Bone marrow (tissue), 2 donors: ENCODE data around the gene AQP10.
"Not testable (repeated sequence)": the region's sequence is repeated elsewhere in the genome, so short reads cannot be mapped to it uniquely, and the experiment has no call there.

Source experiments
- DNase-seq, 2 donors: peaks; one replicate each; lab custom pipeline; 2025; lab: John Stamatoyannopoulos, UW

AQP10 gene, protein sequence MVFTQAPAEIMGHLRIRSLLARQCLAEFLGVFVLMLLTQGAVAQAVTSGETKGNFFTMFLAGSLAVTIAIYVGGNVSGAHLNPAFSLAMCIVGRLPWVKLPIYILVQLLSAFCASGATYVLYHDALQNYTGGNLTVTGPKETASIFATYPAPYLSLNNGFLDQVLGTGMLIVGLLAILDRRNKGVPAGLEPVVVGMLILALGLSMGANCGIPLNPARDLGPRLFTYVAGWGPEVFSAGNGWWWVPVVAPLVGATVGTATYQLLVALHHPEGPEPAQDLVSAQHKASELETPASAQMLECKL

DNA sequence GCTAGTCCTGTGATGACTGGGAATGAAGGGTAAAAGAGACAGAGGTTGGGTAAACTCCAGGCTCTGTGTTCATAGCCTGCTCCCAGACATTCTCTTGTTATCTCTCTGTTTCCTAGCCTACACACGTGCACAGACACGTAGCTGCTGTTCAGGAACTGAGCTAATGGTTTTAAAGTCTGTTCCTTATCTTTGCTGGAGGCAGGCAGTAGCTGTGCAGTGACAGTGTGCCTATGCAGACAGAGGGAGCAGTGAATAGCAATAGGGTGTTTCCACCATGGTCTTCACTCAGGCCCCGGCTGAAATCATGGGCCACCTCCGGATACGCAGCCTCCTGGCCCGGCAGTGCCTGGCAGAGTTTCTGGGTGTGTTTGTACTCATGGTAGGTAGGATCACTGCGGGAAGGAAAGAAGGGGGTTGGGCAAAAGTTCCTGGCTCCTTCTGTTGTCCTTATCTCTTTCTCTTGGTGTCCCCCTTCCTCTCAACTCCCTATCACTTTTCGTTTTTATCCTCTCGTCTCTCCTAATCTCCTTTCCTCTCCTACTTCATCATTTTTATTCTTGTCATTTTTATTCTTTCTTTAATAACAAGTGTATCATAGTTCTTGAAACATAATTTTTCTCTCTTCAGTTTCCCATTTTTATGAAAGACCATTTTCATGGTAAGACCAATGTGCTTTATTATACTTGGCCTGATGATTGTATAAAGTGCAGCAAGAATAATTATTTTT is at the start of gene AQP10:
AQP10 (plus strand) TSS at position 212 of the 727 bp plus-strand sequence; CDS start at position 275, 63 bp downstream.
- peak in 1 of 2 donors; percentile 54 for DNase-seq

DNA sequence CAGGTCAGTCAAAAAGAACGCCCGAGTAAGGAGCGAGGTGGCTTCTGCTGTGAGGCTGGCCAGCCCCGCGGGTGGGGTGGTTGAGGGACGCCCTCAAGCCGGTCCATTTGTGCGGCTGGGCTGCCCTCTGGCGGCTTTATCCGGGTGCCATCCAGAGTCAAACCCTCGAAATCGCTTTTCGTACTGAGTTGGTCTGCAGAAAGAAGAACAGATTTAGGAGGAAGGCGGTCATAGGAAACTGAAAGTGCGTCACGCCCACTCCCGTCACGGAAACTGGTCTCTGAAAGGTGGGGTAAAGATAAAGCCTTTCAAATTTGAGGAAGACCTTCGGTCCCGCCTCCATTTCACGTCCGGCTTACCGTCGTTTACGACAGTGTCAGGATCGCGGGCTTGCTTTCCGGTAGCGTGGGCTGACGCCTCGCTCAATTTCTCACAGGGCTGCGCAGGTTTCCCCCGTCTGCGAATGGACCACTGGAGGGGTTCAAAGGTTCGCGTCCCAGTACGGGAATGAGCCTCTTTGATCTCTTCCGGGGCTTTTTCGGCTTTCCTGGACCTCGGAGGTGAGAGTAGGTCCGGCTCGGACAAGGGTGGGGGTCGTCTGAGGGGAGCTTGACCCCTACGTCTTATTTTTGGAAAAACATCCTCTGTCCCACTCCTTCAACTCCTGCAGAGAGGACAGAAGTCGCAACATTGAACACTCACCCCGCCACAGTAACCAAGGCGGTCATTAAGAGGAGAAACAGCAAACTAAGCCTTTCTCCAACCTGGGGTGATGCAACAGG is 48.5 kb upstream of the AQP10 start, which contains the start of gene HAX1:
HAX1 (plus strand) TSS at position 413 of the 782 bp plus-strand sequence; CDS start at position 508, 95 bp downstream.
- peak; percentile 78 to 99 for DNase-seq

DNA sequence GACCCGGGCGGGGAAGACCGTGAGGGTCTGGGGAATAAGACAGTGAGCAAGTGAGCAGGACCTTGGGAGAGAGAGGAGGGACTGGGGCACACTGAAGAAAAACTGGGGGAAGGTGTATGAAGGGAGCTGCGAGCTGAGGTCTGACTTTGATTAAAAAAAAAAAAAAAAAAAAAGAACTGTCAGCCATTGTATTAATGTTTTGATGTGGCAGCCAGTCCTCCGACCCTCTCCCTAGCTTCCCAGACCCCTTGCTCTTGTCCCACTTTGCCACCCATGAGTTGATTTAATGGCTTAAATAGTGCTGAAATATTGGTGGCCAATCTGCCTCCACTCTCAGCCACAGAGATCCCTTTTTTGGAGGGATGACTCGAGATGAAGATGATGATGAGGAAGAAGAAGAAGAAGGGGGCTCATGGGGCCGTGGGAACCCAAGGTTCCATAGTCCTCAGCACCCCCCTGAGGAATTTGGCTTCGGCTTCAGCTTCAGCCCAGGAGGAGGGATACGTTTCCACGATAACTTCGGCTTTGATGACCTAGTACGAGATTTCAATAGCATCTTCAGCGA is 47.8 kb upstream of the AQP10 start:
- no peak for DNase-seq

DNA sequence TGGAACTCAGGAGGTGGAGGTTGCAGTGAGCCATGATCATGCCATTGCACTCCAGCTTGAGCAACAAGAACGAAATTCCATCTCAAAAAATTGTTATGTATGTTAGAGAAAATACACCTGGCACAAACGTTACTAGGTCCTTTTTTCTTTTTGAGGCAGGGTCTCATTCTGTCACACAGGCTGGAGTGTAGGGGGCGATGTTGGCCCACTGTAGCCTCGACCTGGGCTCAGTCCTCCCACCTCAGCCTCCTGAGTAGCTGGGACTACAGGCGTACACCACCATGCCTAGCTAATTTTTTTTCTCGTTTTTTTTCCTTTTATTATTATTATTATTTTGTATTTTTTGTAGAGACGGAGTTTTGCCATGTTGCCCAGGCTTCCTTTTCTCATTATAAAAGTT is 44.1 kb upstream of the AQP10 start:
- DNase-seq, result no peak

DNA sequence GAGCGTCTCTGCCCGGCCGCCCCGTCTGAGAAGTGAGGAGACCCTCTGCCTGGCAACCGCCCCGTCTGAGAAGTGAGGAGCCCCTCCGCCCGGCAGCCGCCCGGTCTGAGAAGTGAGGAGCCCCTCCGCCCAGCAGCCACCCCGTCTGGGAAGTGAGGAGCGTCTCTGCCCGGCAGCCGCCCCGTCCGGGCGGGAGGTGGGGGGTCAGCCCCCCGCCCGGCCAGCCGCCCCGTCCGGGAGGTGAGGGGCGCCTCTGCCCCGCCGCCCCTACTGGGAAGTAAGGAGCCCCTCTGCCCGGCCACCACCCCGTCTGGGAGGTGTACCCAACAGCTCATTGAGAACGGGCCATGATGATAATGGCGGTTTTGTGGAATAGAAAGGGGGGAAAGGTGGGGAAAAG is 33.3 kb upstream of the AQP10 start:
- DNase-seq, result not testable (repeated sequence)

DNA sequence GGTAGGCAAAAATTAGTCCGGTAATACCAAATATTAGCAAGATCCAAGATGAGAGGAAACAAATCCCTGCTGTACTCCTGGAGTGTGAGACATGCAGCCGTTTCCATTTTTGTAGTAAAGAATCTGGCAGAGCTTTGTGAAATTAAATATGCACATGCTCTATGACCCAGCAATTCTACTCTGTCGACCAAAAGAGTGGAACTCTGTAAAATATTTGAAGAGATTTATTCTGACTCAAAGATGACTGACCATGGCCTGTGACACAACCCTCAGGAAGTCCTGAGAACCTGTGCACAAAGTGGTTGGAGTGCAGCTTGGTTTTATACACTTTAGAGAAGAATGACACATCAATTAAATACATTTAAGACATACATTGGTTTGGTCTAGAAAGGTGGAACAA is 32.2 kb upstream of the AQP10 start:
- DNase-seq, result no peak

DNA sequence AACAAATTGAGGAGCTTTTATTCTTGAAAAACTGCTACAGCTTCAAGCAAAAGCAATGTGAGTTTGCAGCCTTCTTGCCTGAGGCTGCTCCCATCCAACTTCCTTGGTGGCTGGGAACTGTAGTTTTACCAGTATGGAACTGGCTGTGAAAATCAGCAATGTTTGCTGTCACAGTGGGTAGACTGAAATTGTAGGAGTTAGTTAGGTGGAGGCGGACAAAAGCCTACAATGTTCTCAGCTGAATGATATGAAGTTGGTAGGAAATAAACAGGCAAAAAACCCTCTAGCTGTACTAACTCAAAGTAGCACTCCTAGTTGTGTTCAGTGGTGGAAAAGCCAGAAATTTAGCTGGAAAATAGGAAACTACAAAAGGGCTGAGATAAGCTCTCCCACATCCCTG is 30.0 kb upstream of the AQP10 start:
- DNase-seq, result no peak

DNA sequence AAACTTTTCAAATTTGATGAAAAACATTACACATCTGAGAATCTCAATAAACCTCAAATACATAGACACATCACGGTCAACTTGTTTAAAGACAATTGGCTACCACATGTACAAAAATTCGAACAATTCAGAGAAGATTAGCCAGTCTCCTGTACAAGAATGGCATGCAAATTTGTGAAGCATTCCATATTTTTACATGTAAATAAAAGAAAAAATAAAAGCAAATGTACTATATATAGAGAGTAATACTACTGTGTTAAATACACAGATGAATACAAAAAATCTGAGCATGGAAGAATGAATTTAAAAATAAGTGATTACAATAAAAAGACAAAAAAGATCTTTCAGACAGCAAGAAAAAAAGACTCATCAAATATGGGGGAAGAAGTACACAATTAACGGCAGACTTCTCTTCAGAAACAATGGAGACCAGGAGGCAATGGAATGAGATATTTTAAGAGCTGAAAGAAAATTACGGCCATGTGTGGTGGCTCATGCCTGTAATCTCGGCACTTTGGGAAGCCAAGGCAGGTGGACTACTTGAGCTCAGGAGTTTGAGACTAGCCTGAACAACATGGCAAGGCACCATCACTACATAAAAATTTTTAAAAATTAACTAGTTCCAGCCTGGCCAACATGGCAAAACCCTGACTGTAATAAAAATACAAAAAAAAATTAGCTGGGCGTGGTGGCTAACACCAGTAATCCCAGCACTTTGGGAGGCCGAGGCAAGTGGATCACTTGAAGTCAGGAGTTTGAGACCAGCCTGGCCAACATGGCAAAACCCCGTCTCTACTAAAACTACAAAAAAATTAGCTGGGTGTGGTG is 25.3 kb upstream of the AQP10 start:
- no peak for DNase-seq

DNA sequence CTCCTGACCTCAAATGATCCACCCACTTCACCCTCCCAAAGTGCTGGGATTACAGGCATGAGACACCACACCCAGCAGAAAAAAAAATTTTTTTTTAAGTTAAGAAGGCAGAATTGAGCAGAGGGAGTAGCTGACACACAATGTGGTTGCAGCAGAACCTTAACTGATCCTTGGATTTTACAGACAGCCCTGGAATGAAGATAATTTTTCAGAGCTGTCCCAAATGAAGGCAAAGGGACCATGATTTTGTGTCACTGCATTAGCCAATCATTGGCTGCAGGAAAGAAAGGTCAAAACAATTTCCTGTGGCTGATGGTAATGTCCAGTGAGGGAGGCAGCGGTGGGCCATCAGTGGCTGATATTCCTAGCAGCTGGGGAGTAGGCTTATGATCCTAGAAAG is 19.3 kb upstream of the AQP10 start:
- no peak for DNase-seq

DNA sequence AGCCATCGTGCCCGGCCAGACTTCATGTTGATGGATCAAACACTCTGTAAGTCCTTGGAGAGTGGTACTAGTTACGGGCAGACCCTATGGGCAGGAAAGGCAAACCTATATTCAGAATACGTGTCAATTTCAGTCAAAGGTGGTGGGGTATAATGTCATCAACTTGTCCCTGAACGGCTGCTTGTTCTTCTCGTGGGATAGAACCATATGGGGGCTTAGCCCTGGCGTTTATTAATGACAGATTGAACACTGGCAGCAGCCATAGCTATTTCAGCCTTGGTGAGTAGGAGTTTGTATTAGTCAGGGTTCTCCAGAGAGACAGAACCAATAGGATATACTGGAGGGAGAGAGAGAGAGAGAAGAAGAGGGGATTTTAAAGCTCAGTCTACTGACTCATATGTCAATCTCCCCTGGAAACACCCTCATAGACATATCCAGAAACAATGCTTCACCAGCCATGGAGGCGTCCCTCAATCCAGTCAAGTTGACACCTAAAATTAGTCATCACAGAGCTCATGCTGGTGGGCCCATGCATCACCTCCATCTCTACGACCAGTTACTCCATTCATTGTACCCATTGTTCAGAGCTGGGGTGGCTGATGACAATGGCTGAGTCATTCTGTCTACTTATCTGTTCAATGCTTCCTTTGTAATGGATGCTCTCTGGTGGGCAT is 16.1 kb upstream of the AQP10 start:
- DNase-seq, result no peak

DNA sequence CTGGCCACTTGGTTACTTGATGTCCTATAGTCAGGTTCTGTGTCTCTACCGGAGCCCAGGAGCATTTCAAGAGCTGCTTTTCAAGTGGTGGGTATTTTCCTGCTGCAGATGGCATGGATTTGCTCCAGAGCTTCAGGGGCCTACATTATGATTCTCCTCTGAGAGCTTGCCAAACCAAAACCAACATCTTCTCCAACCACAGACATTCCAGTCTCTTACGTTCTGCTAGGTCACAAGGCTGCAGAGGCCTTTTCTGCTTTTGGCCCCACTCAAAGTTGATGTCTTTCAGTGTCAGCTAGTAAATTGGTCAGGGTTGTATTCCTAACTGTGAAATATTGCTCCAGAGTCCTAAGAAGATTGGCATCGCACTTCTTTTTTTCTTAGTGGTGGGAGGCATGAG is 14.7 kb upstream of the AQP10 start:
- no peak for DNase-seq

DNA sequence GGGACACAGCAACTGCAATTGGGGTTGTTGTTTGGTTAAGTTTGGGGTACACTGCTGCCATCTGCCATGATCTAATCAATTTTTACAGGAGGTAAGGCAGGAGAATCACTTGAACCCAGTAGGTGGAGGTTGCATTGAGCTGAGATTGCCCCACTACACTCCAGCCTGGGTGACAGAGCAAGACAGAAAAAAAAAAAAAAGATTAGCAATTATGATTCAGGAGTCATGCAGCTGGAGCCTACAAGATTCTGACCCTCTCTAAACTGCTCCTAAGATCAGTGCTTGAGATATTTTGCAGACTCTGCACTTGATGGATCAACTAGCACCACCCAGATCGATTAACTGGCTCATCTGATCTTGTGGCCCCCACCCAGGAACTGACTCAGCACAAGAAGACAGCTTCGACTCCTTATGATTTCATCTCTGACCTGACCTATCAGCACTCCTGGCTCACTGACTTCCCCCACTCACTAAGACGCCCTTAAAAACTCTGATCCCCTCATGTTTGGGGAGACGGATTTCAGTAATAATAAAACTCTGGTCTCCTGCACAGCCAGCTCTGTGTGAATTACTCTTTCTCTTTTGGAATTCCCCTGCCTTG is 13.1 kb upstream of the AQP10 start:
- not testable (repeated sequence) for DNase-seq

DNA sequence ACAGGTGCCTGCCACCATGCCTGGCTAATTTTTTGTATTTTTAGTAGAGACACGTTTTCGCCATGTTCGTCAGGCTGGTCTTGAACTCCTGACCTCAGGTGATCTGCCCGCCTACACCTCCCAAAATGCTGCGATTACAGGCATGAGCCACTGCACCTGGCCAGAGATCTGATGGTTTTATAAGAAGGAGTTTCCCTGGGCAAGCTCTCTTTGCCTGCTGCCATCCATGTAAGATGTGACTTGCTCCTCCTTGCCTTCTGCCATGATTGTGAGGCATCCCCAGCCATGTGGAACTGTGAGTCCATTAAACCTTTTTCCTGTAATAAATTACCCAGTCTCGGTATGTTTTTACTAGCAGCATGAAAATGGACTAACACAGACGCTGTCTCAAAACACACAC is 11.8 kb upstream of the AQP10 start:
- not testable (repeated sequence) for DNase-seq

DNA sequence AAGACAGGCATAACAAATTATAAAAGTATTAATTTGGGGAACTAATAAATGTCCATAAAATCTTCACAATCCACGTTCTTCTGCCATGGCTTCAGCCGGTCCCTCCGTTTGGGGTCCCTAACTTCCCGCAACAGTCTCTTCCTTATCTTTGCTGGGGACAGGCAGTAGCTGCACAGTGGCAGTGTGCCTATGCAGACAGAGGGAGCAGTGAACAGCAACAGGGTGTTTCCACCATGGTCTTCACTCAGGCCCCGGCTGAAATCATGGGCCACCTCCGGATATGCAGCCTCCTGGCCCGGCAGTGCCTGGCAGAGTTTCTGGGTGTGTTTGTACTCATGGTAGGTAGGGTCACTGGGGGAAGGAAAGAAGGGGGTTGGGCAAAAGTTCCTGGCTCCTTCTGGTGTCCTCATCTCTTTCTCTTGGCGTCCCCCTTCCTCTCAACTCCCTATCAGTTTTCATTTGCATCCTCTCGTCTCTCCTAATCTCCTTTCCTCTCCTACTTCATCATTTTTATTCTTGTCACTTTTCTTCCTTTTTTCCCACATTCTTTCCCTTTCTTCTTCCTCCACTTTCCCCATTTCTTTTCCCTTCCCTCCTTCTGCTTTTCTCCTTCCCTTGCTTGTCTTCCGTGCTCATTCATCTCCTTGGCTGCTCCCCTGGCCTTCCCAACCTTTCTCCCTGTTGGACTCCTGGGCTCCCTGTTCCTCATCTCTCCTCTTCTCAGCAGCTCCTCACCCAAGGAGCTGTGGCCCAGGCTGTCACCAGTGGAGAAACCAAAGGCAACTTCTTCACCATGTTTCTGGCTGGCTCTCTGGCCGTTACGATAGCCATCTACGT is 8.4 kb upstream of the AQP10 start:
- DNase-seq, result not testable (repeated sequence)

DNA sequence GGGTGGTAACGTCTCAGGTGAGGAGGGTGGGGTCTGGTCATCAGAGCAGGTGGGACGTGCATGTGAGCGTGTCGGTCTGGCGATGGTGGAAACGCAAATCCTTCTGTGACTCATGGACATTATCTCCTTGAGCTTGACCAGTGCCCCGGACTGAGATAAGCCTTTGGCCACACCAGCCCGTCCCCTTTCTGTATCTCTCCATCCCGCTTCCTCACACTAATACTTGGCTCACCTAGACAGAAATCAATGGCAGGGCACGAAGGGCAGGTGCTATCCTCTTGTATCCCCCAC is 7.9 kb upstream of the AQP10 start:
- DNase-seq, result no peak

DNA sequence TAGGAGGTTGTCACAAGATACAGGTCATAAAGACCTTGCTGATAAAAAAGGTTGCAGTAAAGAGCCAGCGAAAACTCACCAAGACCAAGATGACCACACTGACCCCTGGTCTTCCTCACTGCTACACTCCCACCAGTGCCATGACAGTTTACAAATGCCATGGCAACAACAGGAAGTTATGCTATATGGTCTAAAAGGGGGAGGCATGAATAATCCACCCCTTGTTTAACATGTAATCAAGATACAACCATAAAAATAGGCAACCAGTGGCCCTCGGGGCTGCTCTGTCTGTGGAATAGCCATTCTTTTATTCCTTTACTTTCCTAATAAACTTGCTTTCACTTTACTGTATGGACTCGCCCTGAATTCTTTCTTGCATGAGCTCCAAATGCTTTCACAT is 6.7 kb upstream of the AQP10 start:
- not testable (repeated sequence) for DNase-seq

DNA sequence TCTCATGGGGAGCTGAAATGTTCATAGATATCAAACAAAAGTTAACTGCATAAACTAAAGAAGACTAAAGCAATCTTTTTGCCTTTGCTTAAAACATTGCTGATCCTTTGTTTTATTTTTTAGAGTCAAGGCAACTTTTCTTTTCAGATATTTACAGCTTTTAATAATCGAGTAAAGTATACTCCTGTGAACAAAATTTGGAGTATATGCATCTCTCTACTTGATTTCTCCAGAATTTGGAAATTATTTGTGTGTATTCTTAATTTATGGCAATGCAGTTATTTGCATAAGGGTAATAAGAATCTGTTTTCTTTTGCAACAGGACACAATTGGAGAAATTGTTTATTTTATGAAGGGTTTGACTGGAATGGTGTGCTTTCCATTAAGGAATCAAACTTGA is 4.2 kb upstream of the AQP10 start:
- DNase-seq, result no peak

DNA sequence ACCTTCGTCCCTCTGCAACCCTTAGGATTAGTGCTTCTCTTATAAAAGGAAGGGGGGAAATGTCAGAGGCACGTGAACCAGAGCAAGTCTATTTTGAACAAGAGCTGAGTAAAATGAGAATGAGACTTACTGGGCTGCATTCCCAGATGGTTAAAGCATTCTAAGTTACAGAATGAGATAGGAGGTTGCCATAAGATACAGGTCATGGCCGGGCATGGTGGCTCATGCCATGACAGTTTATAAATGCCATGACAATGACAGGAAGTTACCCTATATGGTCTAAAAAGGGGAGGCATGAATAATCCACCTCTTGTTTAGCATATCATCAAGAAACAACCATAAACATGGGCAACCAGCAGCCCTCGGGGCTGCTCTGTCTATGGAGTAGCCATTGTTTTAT is 2.5 kb upstream of the AQP10 start:
- DNase-seq, result no peak

DNA sequence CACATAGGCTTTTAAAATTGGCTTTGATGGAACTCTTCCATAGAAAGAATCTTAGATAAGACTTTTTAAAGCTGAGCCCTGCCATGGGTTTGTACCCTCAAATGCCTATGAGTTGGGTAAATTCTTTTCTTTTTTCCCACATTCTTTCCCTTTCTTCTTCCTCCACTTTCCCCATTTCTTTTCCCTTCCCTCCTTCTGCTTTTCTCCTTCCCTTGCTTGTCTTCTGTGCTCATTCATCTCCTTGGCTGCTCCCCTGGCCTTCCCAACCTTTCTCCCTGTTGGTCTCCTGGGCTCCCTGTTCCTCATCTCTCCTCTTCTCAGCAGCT is 679 bp downstream of the AQP10 start:
- not testable (repeated sequence) for DNase-seq

DNA sequence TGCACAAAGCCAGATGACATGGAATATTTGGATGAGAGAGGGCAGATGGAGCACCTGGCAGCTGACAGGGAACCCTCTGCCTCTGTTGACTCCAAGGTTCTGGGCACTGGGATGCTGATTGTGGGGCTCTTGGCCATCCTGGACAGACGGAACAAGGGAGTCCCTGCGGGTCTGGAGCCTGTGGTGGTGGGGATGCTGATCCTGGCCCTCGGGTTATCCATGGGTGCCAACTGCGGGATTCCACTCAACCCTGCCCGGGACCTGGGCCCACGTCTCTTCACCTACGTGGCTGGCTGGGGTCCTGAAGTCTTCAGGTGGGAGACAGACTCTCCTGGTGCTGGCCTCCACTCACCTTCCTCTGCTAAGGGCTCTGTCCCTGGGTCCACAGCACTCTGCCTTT is 2.6 kb downstream of the AQP10 start:
- no peak for DNase-seq
